NCI-H748 treated with DMSO at 0.1 percent for 48 hours (cell line): ENCODE data around the gene PHC2.
A peak's percentile ranks its signal among the peaks of the same experiment; 100 is the strongest.

Source experiments
- DNase-seq: peaks from one replicate; lab custom pipeline; 2025; lab: John Stamatoyannopoulos, UW

PHC2 gene

GRCh38 chr1:33349081-33349759, 81.7 kb downstream of the PHC2 start:
- no peak for DNase-seq

GRCh38 chr1:33348676-33349080, 82.2 kb downstream of the PHC2 start:
- DNase-seq, result no peak

- DNase-seq, result no peak
Observed at GRCh38 chr1:33348194-33348593, 82.7 kb downstream of the PHC2 start.

- DNase-seq, result no peak
Observed at GRCh38 chr1:33347650-33347992, 83.3 kb downstream of the PHC2 start.

GRCh38 chr1:33346927-33347649, 83.8 kb downstream of the PHC2 start:
- no peak for DNase-seq

GRCh38 chr1:33346533-33346926, 84.4 kb downstream of the PHC2 start:
- DNase-seq, result no peak

GRCh38 chr1:33344896-33345560, 85.9 kb downstream of the PHC2 start:
- DNase-seq, result no peak

GRCh38 chr1:33343539-33343938, 87.4 kb downstream of the PHC2 start:
- DNase-seq, result no peak

- peak; percentile 85 for DNase-seq
Observed at GRCh38 chr1:33342041-33342723, 88.7 kb downstream of the PHC2 start.

- DNase-seq, result no peak
Observed at GRCh38 chr1:33341190-33341589, 89.7 kb downstream of the PHC2 start.

- DNase-seq, result no peak
Observed at GRCh38 chr1:33339413-33339812, 91.5 kb downstream of the PHC2 start.

GRCh38 chr1:33338440-33339211, 92.3 kb downstream of the PHC2 start:
- no peak for DNase-seq

GRCh38 chr1:33338048-33338439, 92.9 kb downstream of the PHC2 start:
- DNase-seq, result no peak

GRCh38 chr1:33337441-33337840, 93.5 kb downstream of the PHC2 start:
- no peak for DNase-seq

GRCh38 chr1:33336580-33336979, 94.3 kb downstream of the PHC2 start:
- DNase-seq, result no peak

GRCh38 chr1:33335020-33335419, 95.9 kb downstream of the PHC2 start:
- DNase-seq, result no peak

- no peak for DNase-seq
Observed at GRCh38 chr1:33334081-33334552, 96.8 kb downstream of the PHC2 start.

- DNase-seq, result no peak
Observed at GRCh38 chr1:33332881-33333280, 98.0 kb downstream of the PHC2 start.

GRCh38 chr1:33332357-33332789, 98.5 kb downstream of the PHC2 start:
- DNase-seq, result no peak

GRCh38 chr1:33331444-33332356, 99.2 kb downstream of the PHC2 start:
- DNase-seq, result no peak

GRCh38 chr1:33330906-33331305, 100.0 kb downstream of the PHC2 start:
- no peak for DNase-seq
